C4-2B (cell line): ENCODE data around the gene SUSD5.

Experiments used
- CTCF ChIP-seq: fragments of 450-650 bp; conservative IDR thresholded peaks from 2 replicates; pipeline ENCODE4 v1.5.1; 2017; ENCODE audit warnings: mild to moderate bottlenecking
- ZFX ChIP-seq: fragments of 450-650 bp; IDR thresholded peaks from 2 replicates; pipeline ENCODE4 v1.6.1; 2017

GRCh38 chr3:33181229-33181628, 37.4 kb downstream of the SUSD5 start:
- TF ChIP-seq CTCF (no peak), ZFX (no peak)
